HG03066 (cell line): ENCODE measurements around the gene PALM3.

ENCODE experiments used
- ATAC-seq: cut with Tn5 transposase; IDR thresholded peaks from one replicate; pipeline ENCODE4 v1.9.1; 2021; ENCODE audit warnings: low read depth; ENCODE audit not compliant: unreplicated experiment

Gene PALM3

DNA sequence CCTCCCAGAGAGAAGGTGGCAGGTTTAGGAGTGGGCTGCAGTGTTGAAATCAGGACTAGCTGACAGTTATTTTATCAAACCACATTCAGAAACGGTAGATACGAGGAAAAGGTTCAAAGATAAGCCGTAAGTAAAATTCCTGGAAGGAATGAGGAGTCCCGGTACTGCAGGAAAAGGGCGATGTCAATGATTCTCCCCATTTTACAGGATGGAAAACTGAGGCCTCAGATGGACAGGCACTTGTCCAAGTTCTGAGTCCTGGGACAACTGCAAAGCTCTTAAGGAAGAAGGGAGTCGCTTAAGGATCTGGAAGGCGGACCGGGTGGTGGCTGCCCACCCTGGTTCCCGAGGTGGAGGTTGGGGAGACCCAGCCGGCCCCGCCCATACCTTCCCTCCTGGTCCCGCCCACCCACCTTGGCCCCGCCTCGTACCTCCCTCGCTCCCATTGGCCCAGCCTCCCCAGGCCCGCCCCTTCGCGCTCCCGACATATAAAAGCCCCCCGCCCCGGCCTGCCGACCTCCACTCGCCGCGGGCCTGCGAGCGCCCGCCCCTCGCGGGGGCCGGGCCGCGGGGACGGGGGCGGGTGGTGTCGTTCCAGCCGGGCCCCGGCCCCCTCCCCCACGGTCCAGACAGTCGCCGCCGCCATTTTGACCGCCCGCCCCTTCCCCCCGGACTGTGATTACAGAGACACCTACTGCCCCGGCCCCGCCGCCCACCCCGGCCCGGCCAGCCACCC, 56.4 kb downstream of the PALM3 start:
- peak; percentile 29 for ATAC-seq

DNA sequence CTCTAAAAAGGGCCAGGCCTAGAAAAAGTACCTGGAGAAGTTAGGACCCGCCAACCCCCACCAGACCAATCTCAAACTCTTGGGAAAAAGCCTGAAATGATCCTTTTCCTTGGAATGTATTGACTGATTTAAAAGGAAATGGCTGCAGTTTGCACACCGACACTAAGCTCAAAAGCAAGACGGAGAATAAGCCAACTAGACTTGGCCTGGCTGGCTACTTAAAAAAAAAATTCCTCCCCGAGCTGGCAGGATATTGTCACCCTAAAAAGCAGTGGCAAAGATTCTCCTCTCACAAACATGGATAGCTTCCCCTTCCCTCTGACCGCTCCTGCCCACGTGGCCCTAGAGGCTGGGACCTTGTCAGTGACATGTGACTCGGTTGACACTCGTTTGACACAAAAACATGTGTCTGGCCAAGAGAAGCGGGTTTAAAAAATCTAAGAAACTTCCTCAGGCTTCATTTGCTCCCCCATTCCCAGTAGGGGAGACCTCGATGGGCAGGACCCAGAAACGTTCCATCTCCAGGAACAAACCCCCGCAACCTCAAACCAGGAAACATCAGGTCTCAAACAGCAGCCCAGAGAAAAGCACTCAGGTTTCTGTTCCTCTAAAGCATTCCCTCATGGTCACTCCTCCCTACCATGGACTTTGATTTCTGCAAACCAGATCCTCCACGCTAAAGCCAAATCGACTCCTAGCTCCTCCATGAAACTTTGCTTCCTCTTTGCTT, 57.1 kb downstream of the PALM3 start:
- ATAC-seq: no peak
